CD4-positive, alpha-beta T cell treated with Interferon gamma for 1 hour (primary cell): ENCODE measurements around the gene ZBTB25.
A peak's percentile ranks its signal among the peaks of the same experiment; 100 is the strongest.

Experiments used
- DNase-seq: peaks from one replicate; pipeline ENCODE4 v3.0.0-alpha.2; 2020

Gene ZBTB25

GRCh38 chr14:64474698-64475097, 28.9 kb downstream of the ZBTB25 start:
- no peak for DNase-seq

GRCh38 chr14:64474041-64474440, 29.6 kb downstream of the ZBTB25 start:
- DNase-seq: no peak

GRCh38 chr14:64468451-64468850, 35.2 kb downstream of the ZBTB25 start:
- no peak for DNase-seq

- no peak for DNase-seq
Observed at GRCh38 chr14:64467566-64467965, 36.1 kb downstream of the ZBTB25 start.

GRCh38 chr14:64467101-64467500, 36.5 kb downstream of the ZBTB25 start:
- no peak for DNase-seq

GRCh38 chr14:64465831-64466554, 37.6 kb downstream of the ZBTB25 start:
- DNase-seq: no peak

GRCh38 chr14:64465191-64465822, 38.3 kb downstream of the ZBTB25 start, which contains the start of gene AKAP5:
AKAP5 (plus strand) TSS chr14:64465499; CDS start chr14:64468395, 2,896 bp downstream.
- DNase-seq: peak; percentile 70

GRCh38 chr14:64464651-64465050, 39.0 kb downstream of the ZBTB25 start:
- no peak for DNase-seq

- no peak for DNase-seq
Observed at GRCh38 chr14:64463873-64464272, 39.8 kb downstream of the ZBTB25 start.

GRCh38 chr14:64463195-64463594, 40.4 kb downstream of the ZBTB25 start:
- DNase-seq: no peak

- DNase-seq: no peak
Observed at GRCh38 chr14:64461221-64461620, 42.4 kb downstream of the ZBTB25 start.

- no peak for DNase-seq
Observed at GRCh38 chr14:64459405-64460136, 44.1 kb downstream of the ZBTB25 start.

GRCh38 chr14:64454671-64455070, 49.0 kb downstream of the ZBTB25 start:
- DNase-seq: no peak

- DNase-seq: no peak
Observed at GRCh38 chr14:64450255-64450654, 53.4 kb downstream of the ZBTB25 start.

GRCh38 chr14:64447876-64448670, 55.6 kb downstream of the ZBTB25 start:
- no peak for DNase-seq

- peak; percentile 62 for DNase-seq
Observed at GRCh38 chr14:64444984-64445845, 58.4 kb downstream of the ZBTB25 start.

- DNase-seq: peak; percentile 4
Observed at GRCh38 chr14:64444140-64444539, 59.5 kb downstream of the ZBTB25 start.

GRCh38 chr14:64442300-64442988, 61.2 kb downstream of the ZBTB25 start:
- DNase-seq: no peak

GRCh38 chr14:64440494-64440893, 63.1 kb downstream of the ZBTB25 start:
- no peak for DNase-seq

GRCh38 chr14:64439141-64439540, 64.5 kb downstream of the ZBTB25 start:
- DNase-seq: no peak

GRCh38 chr14:64438181-64438841, 65.3 kb downstream of the ZBTB25 start:
- no peak for DNase-seq
